B cell (primary cell): ENCODE results near the gene NME7.

Experiments
- CTCF ChIP-seq: fragments of 200-600 bp; IDR thresholded peaks from one replicate; pipeline ENCODE4 v1.8.0; 2022; ENCODE audit warnings: antibody characterized with exemption, mild to moderate bottlenecking
- EZH2 ChIP-seq: IDR thresholded peaks from 2 replicates; pipeline ENCODE4 v1.6.1; 2012; ENCODE audit warnings: borderline replicate concordance, low read depth, mild to moderate bottlenecking, moderate library complexity, low read length; ENCODE audit not compliant: insufficient read depth, poor library complexity, severe bottlenecking

GRCh38 chr1:169330927-169331326, 36.7 kb downstream of the NME7 start:
- TF ChIP-seq CTCF (no peak), EZH2 (no peak)
